Measurements from ENCODE around the gene XIRP2. TPM values are rescaled to one million over a fixed set of nuclear protein-coding genes. Genes with fewer than 3 reads are reported as not detected.

The XIRP2 gene
- total RNA-seq, 4 donors from 2014 or later = not detected

GRCh38 chr2:167132906-167133555, 244.8 kb downstream of the XIRP2 start:
- TF ChIP-seq CTCF (IDR thresholded peaks at IDR 0.05; ENCODE audit: low read depth) = no peak

GRCh38 chr2:167133614-167134013, 245.3 kb downstream of the XIRP2 start:
- no peak for TF ChIP-seq CTCF (IDR thresholded peaks at IDR 0.05; ENCODE audit: low read depth)

GRCh38 chr2:167134381-167135072, 246.2 kb downstream of the XIRP2 start:
- TF ChIP-seq CTCF (IDR thresholded peaks at IDR 0.05; ENCODE audit: low read depth) = no peak

- no peak for TF ChIP-seq CTCF (IDR thresholded peaks at IDR 0.05; ENCODE audit: low read depth)
Observed at GRCh38 chr2:167135706-167136105, 247.4 kb downstream of the XIRP2 start.

- no peak for TF ChIP-seq CTCF (IDR thresholded peaks at IDR 0.05; ENCODE audit: low read depth)
Observed at GRCh38 chr2:167136879-167137596, 248.8 kb downstream of the XIRP2 start.

- TF ChIP-seq CTCF (IDR thresholded peaks at IDR 0.05; ENCODE audit: low read depth) = no peak
Observed at GRCh38 chr2:167140330-167140729, 252.1 kb downstream of the XIRP2 start.

- no peak for TF ChIP-seq CTCF (IDR thresholded peaks at IDR 0.05; ENCODE audit: low read depth)
Observed at GRCh38 chr2:167140767-167141166, 252.5 kb downstream of the XIRP2 start.

All from subcutaneous adipose tissue (tissue), 4 donors.